HepG2 (cell line): ENCODE measurements around the gene PPP1R18. TPM values are rescaled to one million over a fixed set of nuclear protein-coding genes. Genes with fewer than 3 reads are reported as not detected.
A peak's percentile ranks its signal among the peaks of the same experiment; 100 is the strongest.

Experiments
- ARNT ChIP-seq: fragments of 450-650 bp; IDR thresholded peaks from 2 replicates; pipeline ENCODE4 v1.6.1; 2017
- CERS6 ChIP-seq: sonication (generic); formaldehyde crosslinking; IDR thresholded peaks from 2 replicates; pipeline ENCODE4 v1.5.0; 2020; ENCODE audit warnings: missing genetic modification reagents
- KMT2A ChIP-seq: sonication (generic); formaldehyde crosslinking; IDR thresholded peaks from 2 replicates; pipeline ENCODE4 v1.4.0; 2020; ENCODE audit warnings: missing genetic modification reagents
- MAX ChIP-seq: IDR thresholded peaks from 2 replicates; pipeline ENCODE4 v1.6.1; 2012; ENCODE audit warnings: inconsistent platforms
- MED1 ChIP-seq: sonication (generic); formaldehyde crosslinking; IDR thresholded peaks from 2 replicates; pipeline ENCODE4 v1.4.0; 2020; ENCODE audit warnings: missing genetic modification reagents
- NFAT5 ChIP-seq: sonication (generic); formaldehyde crosslinking; IDR thresholded peaks from 2 replicates; pipeline ENCODE4 v1.4.0; 2020; ENCODE audit warnings: missing genetic modification reagents
- NFKB2 ChIP-seq: sonication (generic); formaldehyde crosslinking; IDR thresholded peaks from 2 replicates; pipeline ENCODE4 v1.4.0; 2020; ENCODE audit warnings: missing genetic modification reagents, borderline replicate concordance
- PAX8 ChIP-seq: sonication (generic); formaldehyde crosslinking; IDR thresholded peaks from 2 replicates; pipeline ENCODE4 v1.8.0; 2022; ENCODE audit warnings: mild to moderate bottlenecking, missing genetic modification reagents, borderline replicate concordance
- PRPF4 ChIP-seq: fragments of 200-400 bp; formaldehyde crosslinking; IDR thresholded peaks from 2 replicates; pipeline ENCODE4 v1.6.1; 2016; ENCODE audit warnings: low read length, low read depth; ENCODE audit not compliant: poor library complexity, severe bottlenecking
- SAP130 ChIP-seq: IDR thresholded peaks from 2 replicates; pipeline ENCODE4 v1.6.1; 2016; ENCODE audit warnings: low read depth
- ZKSCAN8 ChIP-seq: IDR thresholded peaks from 2 replicates; pipeline ENCODE4 v1.6.1; 2016; ENCODE audit warnings: borderline replicate concordance, missing genetic modification reagents, missing compliant biosample characterization
- ZNF256 ChIP-seq: sonication (generic); formaldehyde crosslinking; conservative IDR thresholded peaks from 2 replicates; pipeline ENCODE4 v1.4.0; 2020; ENCODE audit warnings: missing genetic modification reagents
- polyA plus RNA-seq, 8 experiments: library from polyadenylated mRNA; depleted of rRNA in 3 of 8; stranded (reverse) in 7 of 8; unstranded in 1 of 8; fragments of >200 nt; fragmentation: Illumina TruSeq in 4 of 8; extraction: Trizol in 4 of 8; gene quantifications; 2 replicates each; pipeline versions ENCODE4 v1.2.1 to v1.2.3, GENCODE V29; 2011 to 2016; ENCODE audit warnings: low read depth in 4 of 8, missing spikeins in 1 of 8, mixed read lengths in 1 of 8; ENCODE audit not compliant: insufficient read depth in 1 of 8
- total RNA-seq, 5 experiments: library from RNA; depleted of rRNA; stranded (reverse); fragments of >200 nt; fragmentation: Illumina TruSeq; extraction: Trizol; gene quantifications; 2 replicates each; pipeline ENCODE4 v1.2.3, GENCODE V29; 2016; ENCODE audit warnings: low read depth in 1 of 5
- TF ChIP-seq, protein P1 (sequence below): sonication (generic); formaldehyde crosslinking; IDR thresholded peaks from 2 replicates; pipeline ENCODE4 v1.4.0; 2020; ENCODE audit warnings: missing genetic modification reagents, mild to moderate bottlenecking, borderline replicate concordance
- TF ChIP-seq, protein P2 (sequence below): sonication (generic); formaldehyde crosslinking; conservative IDR thresholded peaks from 2 replicates; pipeline ENCODE4 v1.4.0; 2020; ENCODE audit warnings: missing genetic modification reagents
- TF ChIP-seq, protein P3 (sequence below), 2 experiments: fragments of 450-650 bp in 1 of 2; sonication (generic) in 1 of 2; formaldehyde crosslinking; IDR thresholded peaks; 2 replicates each; pipeline versions ENCODE4 v1.5.0 to v1.8.0; 2020 to 2022; ENCODE audit warnings: mild to moderate bottlenecking in 1 of 2, missing genetic modification reagents in 1 of 2

The PPP1R18 gene
- total and polyA plus RNA-seq, 2 of the 13 experiments (the other 11 are each of a cell fraction or from before 2014, with no cell fraction given), result 4.9 to 9.2 TPM

DNA sequence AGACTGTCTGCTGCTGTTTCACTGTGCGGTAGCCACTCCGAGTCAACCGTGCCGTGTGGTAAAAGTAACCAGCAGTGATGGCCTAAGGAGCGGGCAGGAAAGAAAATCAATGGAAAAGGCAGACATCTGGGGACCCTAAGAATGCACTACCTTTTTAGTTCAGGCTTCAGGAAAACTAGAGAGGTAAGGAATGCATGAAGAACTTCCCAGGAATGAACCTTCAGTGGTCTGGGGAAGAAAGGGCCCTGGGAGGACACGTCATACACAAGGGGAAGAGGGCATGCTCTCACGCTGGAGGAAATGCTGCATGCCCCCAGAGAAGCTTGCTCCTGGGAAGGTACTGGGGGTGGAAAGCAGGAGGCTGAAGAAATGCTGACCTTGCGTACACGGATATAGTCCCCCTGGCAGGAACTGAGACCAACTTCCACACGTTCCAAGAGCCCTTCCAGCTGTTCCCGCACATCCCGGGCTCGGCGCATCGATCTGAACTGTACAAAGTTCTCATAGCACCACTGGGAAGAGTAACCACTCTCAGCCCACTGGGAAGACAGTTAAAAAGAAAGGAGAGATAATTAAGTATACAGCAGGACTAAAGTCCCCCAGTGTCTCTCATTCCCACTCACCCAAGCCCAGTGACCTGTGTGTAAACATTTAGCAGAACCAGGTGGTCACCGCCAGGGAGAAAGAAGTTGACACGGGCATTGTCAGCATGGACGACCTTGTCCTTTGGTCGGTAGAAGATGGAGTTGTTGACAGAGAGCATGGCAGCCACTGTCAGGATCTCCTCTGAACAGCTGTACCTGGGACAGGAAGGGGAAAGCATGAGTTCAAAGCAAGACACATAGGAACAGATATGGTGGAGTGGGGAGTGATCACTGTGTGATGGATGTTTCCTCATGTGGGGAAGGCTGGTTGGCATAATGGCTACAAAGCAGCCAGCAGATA, 31.4 kb downstream of the PPP1R18 start (continued):
- TF ChIP-seq, protein P1, sequence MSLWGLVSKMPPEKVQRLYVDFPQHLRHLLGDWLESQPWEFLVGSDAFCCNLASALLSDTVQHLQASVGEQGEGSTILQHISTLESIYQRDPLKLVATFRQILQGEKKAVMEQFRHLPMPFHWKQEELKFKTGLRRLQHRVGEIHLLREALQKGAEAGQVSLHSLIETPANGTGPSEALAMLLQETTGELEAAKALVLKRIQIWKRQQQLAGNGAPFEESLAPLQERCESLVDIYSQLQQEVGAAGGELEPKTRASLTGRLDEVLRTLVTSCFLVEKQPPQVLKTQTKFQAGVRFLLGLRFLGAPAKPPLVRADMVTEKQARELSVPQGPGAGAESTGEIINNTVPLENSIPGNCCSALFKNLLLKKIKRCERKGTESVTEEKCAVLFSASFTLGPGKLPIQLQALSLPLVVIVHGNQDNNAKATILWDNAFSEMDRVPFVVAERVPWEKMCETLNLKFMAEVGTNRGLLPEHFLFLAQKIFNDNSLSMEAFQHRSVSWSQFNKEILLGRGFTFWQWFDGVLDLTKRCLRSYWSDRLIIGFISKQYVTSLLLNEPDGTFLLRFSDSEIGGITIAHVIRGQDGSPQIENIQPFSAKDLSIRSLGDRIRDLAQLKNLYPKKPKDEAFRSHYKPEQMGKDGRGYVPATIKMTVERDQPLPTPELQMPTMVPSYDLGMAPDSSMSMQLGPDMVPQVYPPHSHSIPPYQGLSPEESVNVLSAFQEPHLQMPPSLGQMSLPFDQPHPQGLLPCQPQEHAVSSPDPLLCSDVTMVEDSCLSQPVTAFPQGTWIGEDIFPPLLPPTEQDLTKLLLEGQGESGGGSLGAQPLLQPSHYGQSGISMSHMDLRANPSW, result peak; percentile 64; the same call in 1 of the 2 replicates
- TF ChIP-seq CERS6 (no peak), NFAT5 (CRISPR knock-in tag) (no peak), NFKB2 (CRISPR knock-in tag) (no peak), MED1 (peak; percentile 97), KMT2A (no peak), PAX8 (CRISPR knock-in tag) (no peak; the same call in 1 of the 2 replicates), PRPF4 (no peak), ZNF256 (CRISPR knock-in tag) (no peak), ARNT (no peak), SAP130 (CRISPR knock-in tag) (peak; percentile 100), MAX (peak; percentile 97), ZKSCAN8 (peak; percentile 99)
- TF ChIP-seq, protein P2, sequence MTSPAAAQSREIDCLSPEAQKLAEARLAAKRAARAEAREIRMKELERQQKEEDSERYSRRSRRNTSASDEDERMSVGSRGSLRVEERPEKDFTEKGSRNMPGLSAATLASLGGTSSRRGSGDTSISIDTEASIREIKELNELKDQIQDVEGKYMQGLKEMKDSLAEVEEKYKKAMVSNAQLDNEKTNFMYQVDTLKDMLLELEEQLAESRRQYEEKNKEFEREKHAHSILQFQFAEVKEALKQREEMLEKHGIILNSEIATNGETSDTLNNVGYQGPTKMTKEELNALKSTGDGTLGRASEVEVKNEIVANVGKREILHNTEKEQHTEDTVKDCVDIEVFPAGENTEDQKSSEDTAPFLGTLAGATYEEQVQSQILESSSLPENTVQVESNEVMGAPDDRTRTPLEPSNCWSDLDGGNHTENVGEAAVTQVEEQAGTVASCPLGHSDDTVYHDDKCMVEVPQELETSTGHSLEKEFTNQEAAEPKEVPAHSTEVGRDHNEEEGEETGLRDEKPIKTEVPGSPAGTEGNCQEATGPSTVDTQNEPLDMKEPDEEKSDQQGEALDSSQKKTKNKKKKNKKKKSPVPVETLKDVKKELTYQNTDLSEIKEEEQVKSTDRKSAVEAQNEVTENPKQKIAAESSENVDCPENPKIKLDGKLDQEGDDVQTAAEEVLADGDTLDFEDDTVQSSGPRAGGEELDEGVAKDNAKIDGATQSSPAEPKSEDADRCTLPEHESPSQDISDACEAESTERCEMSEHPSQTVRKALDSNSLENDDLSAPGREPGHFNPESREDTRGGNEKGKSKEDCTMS (CRISPR knock-in tag), result no peak
- TF ChIP-seq, protein P3, sequence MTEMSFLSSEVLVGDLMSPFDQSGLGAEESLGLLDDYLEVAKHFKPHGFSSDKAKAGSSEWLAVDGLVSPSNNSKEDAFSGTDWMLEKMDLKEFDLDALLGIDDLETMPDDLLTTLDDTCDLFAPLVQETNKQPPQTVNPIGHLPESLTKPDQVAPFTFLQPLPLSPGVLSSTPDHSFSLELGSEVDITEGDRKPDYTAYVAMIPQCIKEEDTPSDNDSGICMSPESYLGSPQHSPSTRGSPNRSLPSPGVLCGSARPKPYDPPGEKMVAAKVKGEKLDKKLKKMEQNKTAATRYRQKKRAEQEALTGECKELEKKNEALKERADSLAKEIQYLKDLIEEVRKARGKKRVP (CRISPR knock-in tag; IDR thresholded peaks at IDR 0.05), result peak in 1 of 2 experiments; percentile 69; a peak in 2 of 4 replicates
